Kidney epithelial cell (primary cell): Measurements from ENCODE around the gene GADD45G. TPM values are rescaled to one million over a fixed set of nuclear protein-coding genes. Genes with fewer than 3 reads are reported as not detected.

ENCODE experiments used
- DNase-seq: peaks from one replicate; pipeline ENCODE4 v3.0.0-alpha.2; 2010; ENCODE audit warnings: low read depth
- H3K27me3 ChIP-seq: 2 replicates; pipeline ENCODE4 v1.6.0; 2011; ENCODE audit warnings: low read length; ENCODE audit not compliant: control insufficient read depth, insufficient read depth
- H3K36me3 ChIP-seq: 2 replicates; pipeline ENCODE4 v1.5.1; 2011; ENCODE audit warnings: low read length; ENCODE audit not compliant: control insufficient read depth, insufficient read depth
- H3K4me3 ChIP-seq: 2 replicates; pipeline ENCODE4 v1.5.1; 2011; ENCODE audit warnings: low read depth, mild to moderate bottlenecking, control low read depth, low read length
- total RNA-seq: library from RNA; depleted of rRNA; stranded (reverse); fragments of >200 nt; gene quantifications from 2 replicates; pipeline ENCODE4 v1.2.3, GENCODE V29; 2015
- TF ChIP-seq, protein P1 (sequence below): IDR thresholded peaks from 2 replicates; pipeline ENCODE4 v1.5.1; 2011; ENCODE audit warnings: mild to moderate bottlenecking, moderate library complexity, low read length, control low read depth, inconsistent platforms; ENCODE audit not compliant: insufficient read depth, poor library complexity, severe bottlenecking

GADD45G gene
- total RNA-seq, 1 donor from 2014 or later = 2.2 TPM

DNA sequence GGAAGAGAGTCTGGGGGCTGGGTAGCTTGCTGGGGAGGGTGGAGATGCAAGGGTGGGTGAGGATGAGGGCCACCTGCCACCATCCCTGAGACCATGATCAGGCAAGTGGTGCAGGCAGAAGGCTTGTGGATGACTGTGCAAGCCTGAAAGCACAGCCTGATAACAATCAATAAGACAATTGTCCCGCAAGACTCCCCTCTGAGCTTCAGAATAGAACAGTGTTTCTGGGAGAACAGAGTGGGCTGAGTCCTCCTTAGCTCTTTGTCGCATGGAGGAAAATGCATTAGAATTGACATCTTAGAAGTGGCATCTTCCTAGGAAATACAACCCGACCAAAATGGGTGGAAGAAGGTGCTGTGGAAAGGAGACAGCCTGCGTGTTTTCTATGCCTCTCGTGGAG, 6.6 kb downstream of the GADD45G start:
- TF ChIP-seq, protein P1, sequence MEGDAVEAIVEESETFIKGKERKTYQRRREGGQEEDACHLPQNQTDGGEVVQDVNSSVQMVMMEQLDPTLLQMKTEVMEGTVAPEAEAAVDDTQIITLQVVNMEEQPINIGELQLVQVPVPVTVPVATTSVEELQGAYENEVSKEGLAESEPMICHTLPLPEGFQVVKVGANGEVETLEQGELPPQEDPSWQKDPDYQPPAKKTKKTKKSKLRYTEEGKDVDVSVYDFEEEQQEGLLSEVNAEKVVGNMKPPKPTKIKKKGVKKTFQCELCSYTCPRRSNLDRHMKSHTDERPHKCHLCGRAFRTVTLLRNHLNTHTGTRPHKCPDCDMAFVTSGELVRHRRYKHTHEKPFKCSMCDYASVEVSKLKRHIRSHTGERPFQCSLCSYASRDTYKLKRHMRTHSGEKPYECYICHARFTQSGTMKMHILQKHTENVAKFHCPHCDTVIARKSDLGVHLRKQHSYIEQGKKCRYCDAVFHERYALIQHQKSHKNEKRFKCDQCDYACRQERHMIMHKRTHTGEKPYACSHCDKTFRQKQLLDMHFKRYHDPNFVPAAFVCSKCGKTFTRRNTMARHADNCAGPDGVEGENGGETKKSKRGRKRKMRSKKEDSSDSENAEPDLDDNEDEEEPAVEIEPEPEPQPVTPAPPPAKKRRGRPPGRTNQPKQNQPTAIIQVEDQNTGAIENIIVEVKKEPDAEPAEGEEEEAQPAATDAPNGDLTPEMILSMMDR = no peak
- Histone ChIP-seq H3K4me3 (no peak overlapping the region), H3K36me3 (no peaks in the 10 kb centered on the region)

DNA sequence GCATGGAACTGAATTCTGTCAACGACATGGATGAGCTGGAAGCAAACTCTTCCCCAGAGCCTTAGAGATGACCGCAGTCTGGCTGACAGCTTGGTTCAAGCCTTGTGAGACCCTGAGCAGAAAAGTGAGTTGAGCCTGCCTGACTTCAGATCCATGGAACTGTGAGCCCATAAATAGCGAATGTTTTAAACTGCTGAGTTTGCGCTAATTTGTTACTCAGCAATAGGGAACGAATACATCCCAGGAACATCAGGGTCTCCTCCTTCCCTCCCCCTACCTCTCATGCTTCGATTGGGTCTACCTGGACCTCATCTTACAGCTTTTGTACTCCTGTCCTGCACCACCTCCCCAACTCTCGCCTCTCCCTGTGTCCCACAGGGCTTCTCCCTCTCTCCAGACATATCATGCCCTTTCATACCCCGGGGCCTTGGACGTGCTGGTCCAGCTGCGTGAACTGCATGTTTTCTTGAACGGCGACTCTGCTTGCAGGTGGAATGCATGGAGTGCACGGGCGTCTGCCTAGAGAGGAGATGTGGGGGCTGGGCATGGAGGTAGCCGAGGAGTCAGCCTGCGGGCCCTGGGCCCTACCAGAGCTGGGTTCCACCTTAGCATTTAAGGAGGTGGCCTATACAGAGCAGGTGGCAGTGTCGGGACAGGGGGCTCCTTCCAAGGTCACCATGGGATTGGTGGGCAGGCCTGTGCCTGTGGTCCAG, 7.9 kb downstream of the GADD45G start:
- Histone ChIP-seq H3K27me3 (peaks cover 10% of the 10 kb centered on the region), H3K36me3 (no peaks in the 10 kb centered on the region), H3K4me3 (no peak overlapping the region)
- TF ChIP-seq, protein P1 = no peak
- no peak for DNase-seq

More for the DNA sequence above, 6.6 kb downstream of the GADD45G start:
- no peak for DNase-seq
- peaks cover 5% of the 10 kb centered on the region for H3K27me3 ChIP-seq

DNA sequence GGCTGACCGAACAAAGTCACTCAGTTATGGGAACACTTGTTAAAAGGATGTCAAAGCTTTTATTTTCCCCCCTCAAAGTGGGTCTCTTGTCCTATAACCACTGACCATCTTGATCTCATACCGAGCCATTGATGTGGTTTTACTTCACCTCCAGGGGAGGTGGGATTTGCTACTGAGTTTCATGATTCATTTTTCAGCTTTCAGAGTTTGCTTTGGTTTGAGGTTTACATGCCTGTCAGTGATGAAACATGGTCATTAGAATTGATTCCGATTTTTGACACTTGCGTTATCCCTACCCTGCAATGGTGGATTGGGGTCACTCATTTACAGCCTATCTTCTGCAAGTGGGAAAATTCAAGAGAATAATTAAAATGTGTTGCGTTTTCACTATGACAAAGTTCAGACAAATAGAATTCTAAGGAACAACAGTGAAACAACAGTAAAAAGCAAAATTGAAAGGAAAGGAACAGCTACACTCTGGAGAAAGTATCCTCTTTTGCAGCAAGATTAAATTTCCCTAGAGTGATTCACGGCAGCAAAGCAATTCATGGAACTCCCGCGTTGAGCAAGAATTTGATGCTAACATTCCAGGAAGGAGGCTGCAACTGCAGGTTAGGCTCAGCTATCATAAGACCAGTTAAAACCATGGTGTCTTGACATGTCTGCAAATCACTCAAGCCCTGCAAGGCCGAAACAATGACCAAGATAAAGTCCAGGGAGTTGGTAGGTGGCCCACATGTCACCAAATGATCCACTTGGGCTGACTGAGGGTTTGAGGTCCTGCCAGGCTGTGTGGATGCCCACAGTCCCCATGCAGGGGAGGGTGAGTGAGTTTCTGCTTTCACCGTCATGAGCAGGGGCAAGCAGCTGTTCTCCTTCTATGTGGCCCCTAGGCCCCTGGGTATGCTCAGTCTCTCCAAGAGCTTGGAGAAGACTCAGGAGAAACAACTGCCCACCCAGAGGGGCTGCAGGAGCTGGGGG, 9.4 kb downstream of the GADD45G start:
- TF ChIP-seq, protein P1 = no peak
- no peaks in the 10 kb centered on the region for H3K36me3 ChIP-seq
- DNase-seq = no peak
- H3K27me3 ChIP-seq = peaks cover 10% of the 10 kb centered on the region
- no peak overlapping the region for H3K4me3 ChIP-seq

DNA sequence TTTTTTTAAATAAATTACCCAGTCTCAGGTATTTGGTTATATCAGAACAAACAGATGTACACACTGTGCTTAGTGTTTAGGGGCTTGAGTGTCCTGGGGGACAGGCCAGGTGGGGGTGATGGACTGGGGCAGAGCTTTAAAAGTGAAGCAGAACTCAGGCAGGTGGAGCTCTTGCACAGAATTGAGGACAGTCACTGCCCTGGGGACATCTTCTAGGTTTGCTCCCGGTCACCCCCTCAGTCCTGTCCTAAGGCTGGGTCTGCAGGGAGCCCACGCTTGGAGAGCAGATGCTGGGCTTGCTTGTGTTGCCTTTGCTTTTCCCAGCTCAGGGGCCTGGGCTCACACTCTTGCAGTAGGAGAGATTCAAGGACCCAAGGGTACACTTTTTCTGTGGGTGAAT, 10.8 kb downstream of the GADD45G start:
- TF ChIP-seq, protein P1 = no peak
- Histone ChIP-seq H3K4me3 (no peak overlapping the region), H3K27me3 (peaks cover 10% of the 10 kb centered on the region), H3K36me3 (no peaks in the 10 kb centered on the region)
- no peak for DNase-seq

DNA sequence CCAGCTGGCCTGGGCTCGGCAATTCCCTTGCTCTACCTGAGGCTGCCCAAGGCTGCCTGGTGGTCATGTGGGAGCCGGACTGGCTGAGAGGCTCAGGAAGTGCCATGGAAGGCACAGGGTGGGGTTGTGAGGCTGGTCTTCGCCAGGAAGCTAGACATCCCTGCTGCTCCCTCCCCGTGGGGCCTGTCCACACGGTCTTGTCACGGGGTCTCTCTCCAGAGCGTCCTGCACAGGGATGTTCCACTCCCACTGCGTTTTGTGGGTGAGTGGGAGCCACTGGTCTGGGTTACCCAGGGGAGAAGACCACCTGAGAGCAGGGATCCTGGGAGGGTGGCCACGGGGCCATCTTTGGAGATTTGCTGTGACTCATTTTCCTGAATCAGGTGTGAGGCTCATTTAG, 11.6 kb downstream of the GADD45G start:
- TF ChIP-seq, protein P1 = no peak
- Histone ChIP-seq H3K27me3 (peaks cover 10% of the 10 kb centered on the region), H3K36me3 (no peaks in the 10 kb centered on the region), H3K4me3 (no peak overlapping the region)
- DNase-seq = no peak
